GM21576 (cell line): ENCODE measurements around the gene IER5L.
"Not testable (repeated sequence)": the region's sequence is repeated elsewhere in the genome, so short reads cannot be mapped to it uniquely, and the experiment has no call there.

Source experiments
- ATAC-seq: cut with Tn5 transposase; IDR thresholded peaks from one replicate; pipeline ENCODE4 v1.9.1; 2021; ENCODE audit warnings: mild to moderate bottlenecking, moderate library complexity; ENCODE audit not compliant: unreplicated experiment

IER5L gene

DNA sequence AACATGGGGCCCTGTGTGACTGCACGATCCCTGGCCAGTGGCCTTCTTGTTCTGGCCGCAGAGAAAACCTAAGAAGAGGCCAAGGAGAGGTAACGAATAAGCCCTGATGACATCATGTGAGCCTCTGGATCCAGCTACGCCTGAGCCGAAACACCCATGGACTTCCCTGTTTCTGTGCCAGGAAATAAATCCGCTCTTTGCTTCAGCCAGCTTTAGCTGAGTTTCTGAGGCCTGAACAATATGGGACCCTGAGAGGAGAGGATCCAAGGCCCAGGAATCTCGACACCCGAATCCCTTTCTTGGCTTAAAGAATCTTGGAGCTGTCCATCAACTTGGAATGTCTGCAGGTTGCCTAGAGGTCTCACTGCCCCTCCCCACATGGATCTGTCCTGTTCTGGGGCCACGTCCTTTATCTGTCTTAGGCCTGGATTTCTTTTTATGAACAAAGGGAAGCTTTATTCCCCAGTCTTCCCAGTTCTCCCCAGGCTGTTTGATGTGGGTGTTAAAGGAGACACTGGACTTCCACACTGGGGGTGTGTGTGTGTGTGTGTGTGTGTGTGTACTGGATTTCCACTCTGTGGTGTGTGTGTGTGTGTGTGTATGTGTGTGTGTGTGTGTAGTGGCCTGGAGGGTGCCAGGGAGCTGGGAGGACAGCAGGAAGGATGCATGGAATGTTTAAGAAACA is 13.7 kb downstream of the IER5L start:
- ATAC-seq = no peak

DNA sequence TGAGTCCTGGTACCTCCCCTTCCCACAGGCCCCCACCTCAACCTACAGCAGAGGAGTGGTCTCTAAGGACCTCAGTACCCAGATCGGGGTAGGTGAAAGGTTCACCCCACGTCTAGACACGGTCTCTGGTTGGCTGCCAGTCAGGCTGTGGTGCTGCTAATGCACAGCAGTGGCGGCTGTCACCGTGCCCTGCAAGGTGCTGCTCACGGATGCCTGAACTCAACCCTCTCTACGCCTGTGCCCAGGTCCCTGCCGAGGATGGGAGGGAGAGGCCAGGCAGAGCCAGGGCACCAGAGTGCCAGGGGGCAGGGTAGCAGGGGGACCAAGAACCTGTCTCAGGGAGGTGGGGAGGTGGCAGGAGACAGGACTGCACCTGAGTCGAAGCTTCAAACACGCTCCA is 14.3 kb downstream of the IER5L start:
- ATAC-seq = no peak

DNA sequence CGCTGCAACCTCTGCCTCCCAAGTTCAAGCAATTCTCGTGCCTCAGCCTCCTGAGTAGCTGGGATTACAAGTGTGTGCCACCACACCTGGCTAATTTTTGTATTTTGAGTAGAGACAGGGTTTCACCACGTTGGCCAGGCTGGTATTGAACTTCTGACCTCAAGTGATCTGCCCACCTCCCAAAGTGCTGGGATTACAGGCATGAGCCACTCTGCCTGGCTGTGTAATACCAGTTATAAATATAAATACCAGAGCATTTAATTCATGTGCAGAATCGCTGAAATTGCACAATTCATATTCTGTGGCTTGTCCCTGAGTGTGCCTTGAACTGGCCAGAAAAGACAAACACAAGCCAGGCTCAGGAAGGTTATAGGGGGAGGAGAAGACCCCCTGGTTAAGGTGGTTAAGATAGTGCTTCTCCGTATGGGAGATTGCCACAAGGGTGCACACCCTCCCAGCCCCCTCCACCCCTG is 14.8 kb downstream of the IER5L start:
- not testable (repeated sequence) for ATAC-seq

DNA sequence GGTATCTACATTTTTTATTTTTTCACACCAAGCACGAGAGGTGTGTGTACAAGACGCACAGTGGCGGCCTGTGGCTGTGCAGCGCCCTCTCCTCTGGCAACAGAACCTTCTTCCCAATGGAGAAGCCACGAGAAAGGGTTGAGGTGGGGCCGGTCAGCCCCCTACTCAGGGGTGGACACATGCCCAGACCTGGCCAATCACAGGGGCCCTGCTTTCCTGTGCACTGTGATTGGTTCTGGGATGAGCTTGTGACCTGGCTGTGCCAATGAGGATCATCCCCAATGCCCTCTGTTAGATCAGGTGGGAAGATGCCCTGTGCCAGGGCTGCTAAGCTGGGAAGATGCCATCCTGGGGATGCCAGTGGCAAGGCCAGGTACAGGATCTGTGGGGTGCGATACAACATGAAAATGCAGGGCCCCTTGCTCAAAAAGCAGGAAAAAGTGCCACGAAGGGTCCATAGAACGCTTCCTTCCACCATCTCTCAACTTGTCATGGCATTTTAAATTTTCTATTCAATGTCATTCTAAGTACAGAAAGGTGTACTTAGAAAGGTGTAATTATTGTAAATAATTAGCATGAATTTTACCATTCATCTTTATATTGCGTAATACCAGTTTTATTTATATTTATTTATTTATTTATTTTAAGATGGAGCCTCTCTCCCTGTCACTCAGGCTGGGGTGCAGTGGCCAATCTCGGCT is 15.4 kb downstream of the IER5L start:
- no peak for ATAC-seq

DNA sequence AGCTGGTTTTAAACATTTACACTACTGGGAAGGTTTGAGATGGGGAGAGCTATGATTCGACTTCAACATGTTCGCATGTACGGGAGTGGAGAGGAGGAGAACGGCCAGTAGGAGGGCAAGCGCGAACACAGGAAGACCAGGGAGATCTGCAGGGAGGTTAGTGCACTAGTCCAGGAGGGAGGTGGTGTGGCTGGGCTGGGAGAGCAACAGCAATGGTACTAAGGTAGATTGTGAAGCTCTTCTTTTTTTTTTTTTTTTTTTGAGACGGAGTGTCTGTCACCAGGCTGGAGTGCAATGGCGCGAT is 16.6 kb downstream of the IER5L start:
- ATAC-seq = no peak

DNA sequence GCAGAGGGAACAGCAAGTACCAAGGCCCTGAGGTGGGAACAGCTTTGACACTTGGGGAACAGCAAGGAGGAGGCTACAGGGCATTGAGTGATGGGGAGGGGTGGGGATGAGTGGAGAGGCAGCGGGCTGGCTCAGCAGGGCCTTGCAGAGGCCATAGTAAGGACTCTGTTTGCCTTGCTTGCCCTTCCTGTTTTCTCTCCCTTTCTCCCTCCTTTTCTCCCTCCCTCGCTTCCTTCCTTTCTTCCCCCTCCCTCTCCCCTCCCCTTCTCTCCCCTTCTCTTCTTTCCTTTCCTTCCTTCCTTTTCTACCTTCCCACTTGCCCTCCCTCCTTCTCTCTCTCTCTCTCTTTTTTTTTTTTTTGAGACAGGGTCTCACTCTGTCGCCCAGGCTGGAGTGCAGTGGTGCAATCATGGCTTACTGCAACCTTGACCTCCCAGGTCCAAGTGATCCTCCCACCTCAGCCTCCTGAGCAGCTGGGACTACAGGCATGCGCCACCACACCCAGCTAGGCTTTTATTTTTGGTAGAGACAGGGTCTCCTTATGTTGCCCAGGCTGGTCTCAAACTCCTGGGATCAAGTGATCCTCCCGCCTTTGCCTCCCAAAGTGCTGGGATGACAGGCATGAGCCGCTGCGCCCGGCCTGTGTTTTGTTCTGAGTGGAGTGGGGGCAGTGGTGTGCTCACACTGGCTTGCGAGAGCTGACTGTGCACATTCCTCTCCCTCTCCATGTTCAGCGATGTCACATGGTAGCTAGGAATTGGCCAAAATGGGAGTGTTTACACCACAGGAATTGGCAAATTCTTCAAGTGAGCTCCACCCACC is 17.1 kb downstream of the IER5L start:
- ATAC-seq = no peak

DNA sequence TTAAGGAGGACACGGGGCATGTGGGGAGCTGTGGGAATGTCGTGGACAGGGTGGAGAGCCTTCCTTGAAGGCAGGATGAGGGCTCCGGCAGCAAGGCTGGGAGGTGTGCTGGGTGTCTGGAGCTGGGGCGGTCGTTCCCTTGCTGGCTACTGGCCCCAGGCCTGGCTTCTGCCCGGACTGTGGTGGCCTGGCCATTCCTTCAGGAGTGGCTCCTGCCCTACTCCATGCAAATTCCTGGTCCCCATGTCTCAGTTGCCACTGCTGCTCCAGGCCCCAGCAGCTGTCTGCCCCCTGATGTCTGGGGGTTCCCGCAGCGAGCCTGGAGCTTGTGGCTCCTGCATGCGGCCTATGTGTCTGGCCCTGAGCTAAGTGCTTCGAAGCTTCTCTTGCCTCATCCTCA is 21.9 kb downstream of the IER5L start:
- ATAC-seq = no peak

DNA sequence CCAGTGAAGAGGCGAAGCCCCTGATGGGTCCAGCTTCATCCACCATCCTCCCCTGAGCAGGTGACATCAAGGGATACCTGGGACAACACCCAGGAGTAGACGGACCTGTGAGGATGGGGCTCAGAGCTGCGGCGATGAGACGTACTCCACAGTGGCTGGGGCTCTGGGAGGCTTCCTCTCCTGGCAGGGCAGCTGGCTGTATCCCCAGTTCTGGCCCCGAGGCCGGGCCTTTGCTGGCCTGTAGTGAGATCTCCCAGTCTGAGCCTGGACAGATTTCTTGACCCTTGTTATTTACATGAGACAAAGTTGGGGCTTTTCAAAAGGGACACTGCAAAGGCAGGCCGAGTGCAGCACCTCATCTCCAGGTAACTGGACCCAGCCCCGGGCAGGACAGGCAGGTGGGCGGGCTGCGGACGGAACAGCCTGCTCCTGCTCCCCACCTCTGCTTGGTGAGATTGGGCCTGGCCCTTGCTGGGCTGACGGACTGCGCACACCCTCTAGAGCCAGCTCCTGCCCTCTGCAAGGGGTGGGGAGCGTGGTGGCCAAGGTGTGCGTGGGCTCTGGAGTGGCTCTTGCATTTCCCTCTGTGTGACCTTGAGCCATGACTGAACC is 23.1 kb downstream of the IER5L start:
- ATAC-seq = no peak

DNA sequence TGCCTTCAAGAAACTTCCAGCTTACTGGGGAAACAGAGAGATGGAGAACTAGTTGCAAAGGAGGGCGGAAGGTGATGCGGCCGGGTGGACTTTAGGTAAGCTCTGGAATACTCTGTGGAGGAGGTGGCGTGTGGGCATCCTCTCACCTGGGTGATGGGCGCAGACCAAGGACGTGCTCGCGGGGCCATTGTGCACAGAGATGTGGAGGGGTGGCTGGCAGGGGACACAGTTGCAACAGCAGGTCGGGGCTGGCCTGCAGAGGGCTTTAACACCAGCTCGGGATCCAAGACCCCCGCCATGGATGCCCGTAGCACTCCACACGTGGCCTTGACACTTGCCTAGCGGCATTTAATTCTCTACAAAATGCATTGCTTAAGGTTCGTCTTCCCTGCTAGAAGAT is 26.6 kb downstream of the IER5L start:
- no peak for ATAC-seq

DNA sequence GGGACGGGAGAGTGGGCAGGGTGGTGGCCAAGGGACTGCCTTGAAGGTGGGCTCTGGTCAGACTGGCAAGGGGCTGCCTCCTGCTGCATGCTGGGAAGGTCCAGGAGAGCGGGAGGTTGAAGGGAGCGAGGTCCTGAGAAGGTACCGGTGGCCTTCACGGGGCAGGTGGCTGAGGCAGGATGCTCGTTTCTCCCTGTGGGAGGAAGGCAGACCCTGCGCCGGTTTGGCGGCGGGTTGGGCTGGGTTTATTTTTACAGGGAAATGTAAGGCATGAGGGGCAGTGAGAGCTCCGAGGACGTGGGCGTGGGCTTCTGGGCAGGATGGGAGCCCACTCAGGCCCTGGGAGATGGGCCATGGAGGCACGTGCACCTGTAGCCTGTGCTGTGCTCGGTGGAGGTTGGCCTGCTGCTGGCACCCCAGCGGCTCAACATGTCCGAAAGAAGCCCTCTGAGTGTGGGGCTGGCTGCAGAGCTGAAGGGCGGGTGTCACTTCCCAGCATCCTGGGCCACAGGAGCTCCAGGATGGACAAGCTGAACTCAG is 27.3 kb downstream of the IER5L start:
- no peak for ATAC-seq

DNA sequence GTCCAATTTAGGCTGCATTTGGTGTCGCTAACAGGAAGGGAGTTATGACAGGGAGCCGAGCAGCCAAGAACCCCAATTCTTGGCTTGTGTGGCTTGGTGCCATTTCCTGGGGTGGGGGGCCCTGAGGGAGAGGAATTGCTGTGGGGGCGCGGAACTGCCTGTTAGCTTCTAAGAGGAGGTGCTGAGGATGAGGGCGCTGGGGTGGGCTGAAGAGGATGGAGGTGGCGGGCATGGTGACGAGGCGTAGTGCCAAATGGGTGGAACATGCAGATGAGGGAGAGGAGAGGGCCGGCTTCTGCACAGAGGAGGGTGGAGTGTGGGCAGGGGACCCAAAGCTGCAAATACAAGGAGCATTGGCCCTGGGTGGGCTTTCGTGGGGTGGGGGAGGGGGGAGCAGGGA is 27.9 kb downstream of the IER5L start:
- no peak for ATAC-seq

DNA sequence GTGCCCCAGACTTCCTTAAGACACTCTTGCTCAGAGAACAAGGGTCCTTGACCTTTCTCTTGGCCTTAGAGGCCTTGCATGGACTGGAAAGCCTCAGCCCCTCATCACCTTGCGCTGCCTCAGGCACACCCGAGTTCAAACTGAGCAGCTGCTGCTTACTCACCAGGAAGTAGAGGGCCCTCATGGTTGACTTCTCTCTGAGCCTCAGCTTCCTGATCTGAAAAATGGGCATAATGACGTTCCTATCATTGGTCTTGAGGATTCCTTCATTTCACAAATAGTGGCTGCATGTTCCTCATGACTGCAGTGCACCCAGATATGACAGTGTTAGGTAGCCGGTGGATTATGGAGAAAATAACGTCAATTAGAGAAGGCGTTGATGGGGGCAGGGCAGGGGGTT is 28.6 kb downstream of the IER5L start:
- no peak for ATAC-seq

DNA sequence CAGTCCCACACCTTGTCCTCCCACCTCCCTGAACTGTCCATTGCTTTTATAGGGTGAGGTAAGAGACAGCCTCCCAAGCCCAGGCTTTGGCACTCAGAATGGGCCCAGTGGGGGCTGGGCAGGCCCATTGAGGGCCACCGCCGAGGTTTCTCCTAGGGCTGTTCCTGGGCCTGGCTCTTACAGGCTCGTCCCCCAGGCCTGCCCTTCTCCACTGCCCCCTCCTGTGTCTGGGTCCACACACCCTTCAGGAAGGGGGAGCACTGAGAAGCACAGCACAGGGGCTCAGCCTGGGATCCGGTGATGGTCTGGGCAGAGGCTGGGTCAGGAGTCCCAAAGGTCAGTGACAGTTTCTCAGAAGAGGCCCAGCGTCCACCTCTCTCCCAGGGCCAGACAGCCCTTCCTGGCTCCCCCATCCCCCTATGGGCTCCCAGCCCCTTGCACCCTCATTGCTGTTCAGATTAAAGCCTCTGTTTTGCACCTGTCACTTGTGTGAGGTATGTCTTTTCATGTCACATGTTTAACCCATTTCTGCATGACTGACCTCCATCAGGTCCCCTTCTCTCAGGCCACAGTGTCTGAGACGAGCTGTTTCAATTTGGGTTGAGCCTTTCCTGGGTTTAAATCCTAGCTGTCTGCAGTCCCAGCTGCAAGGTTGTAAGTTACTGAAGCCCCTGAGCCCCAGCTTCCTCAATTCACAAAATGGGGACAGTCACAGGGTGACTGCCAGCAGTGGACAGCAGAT is 29.4 kb downstream of the IER5L start:
- ATAC-seq = no peak

DNA sequence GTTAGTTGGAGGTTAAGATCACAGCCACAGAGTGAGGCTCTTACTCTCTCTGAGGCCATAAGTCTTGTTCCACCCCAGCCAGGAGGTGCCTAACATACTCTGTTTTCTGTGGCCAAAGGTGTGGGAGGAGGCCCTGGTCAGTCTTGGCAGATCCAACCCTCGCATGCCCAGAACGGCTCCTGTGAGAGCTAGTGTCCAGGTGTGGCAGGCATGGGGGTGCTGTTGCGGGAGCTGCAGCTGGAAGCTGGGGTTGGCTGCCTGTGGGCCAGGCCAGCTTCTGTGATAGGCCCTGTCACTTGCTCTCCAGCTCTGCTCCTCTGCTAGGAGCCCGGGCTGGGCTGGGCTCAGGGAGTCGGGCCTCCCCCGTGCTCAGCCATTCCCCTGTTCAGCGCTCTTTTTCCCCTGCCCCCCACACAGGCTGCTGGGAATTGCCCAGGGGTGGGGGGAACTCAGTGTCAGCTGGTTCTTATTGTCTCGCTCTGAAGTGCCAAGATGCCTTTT is 31.6 kb downstream of the IER5L start:
- ATAC-seq = no peak

DNA sequence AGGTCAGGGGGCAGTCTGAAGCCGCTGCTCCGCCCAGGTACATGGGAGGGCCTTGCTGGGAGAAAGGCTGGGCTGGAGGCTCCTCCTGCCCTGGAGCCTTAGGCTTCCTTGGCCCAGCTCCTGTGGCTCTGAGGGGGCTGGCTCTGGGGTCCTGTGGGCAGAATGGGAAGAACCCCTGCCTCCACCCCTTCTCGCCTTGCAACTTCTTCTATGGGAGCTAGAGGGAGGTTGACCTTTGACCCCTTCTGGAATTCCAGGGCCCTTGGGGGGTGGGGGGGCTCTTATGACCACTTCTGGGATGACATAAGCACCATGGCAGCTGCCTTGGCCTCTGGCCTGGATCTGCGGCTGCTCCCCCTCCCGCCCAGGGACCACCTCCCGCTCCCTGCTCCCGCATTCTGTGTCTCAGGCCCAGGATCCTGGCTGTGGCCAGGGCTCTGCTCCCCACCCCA is 32.2 kb downstream of the IER5L start:
- ATAC-seq = no peak

DNA sequence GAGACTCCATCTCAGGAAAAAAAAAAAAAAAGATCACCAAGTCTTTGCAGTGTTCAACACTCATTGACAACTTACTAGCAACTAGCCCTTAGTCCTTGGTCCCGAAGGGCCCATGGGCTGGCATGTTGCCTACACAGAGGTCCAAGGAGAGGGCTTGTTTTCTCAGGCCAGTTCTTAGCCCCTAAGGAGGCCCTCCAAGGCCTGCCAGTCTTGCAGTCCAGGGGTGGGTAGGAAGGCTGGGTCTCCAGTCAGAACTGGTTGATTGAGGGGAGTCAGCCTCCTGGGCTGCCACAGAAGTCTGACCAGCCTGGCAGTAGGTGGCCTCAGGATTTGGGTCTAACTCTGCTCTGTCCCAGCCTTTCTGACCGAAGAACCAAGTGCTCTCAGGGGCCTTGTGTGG is 32.7 kb downstream of the IER5L start:
- no peak for ATAC-seq

DNA sequence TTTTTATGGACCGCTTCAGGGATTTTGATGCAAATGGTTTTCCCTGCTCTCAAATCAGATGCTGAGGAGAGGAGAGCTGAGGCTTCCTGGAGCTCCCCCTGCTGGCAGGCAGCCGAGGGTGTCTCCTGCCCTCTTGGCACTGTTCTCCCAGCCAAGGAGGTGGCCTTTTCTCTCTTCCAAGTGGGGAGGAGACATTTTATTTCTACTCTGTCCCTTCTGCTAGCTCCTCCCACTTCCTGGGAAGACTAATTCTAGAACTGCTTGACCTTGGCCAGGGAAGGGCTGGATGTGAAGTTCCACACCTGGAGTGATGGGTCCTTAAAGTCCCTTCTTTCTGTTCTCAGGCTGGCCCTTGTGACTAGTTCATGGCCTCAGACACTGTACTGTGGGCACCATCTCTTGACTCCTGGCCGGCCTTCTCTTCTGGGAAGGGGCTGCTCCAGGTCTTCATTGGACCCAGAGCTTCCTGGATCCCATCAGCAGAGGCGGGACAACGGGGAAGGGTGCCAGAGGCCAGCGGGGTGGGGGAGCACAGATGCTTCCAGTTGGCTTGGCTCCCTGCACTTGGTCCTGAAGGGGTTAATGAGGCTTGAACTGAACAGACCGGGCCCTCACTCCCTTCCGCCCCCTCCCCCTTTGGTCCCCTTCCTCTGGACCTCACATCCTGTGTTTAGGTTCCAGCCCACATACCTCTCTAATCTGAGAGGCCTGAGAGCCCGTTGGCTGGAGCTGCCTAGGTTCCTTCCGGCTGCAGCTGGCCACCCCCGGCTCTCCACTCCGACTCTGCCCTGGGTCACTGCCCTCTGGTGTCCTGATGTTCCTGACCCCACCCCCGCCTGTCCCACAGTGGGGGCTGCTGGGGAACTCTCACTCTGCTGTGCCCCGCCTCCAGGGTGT is 34.8 kb downstream of the IER5L start:
- no peak for ATAC-seq

DNA sequence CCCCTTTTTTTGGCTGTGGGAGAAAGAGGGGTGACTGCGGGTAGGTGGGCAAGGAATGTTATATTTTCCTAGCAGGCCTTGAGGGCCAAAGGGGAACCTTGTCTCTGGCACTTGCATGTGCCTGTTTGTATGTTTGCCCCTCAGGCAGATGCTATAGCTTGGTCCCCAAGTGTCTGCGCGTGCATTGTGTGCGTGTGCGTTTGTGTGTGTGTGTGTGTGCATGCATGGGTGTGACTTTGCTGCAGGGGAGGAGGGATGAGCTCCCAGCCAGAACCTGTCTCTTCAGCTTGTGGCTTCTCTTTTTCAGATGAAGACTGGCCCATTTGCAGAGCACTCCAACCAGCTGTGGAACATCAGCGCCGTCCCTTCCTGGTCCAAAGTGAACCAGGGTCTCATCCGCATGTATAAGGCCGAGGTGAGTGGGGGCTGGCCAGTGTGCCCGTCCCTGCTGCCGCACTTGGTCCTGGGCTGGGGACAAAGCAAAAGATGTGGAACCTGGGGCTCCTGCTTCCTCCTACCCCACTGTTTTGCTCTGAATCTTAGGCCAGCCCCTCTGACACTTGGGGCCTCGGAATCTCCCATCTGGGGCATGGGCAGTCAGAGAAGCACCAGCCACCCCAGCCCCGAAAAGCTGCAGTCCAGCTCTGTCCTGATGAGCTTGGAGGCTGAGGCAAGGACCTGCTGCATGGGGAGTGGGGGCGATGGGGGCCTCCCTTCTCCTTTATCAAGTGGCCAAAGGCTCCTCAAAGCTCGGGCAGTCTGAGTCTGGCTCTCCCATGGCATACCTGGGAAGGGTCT is 35.7 kb downstream of the IER5L start:
- ATAC-seq = no peak
